B cell (primary cell): ENCODE data around the gene LPGAT1. TPM values are rescaled to one million over a fixed set of nuclear protein-coding genes. Genes with fewer than 3 reads are reported as not detected.
"Not testable (repeated sequence)": the region's sequence is repeated elsewhere in the genome, so short reads cannot be mapped to it uniquely, and the experiment has no call there.

Experiments
- ATAC-seq: fragments of 200-7000 bp; cut with Tn5 transposase; one replicate; pipeline ENCODE4 v1.10.0; 2021; ENCODE audit warnings: low read depth, mild to moderate bottlenecking, moderate number of reproducible peaks, moderate library complexity
- CTCF ChIA-PET: fragments of 350-600 bp; sonication (Branson Sonifier 250); formaldehyde crosslinking; loops from one replicate; lab custom pipeline; 2021; ENCODE audit warnings: antibody characterized with exemption, inconsistent platforms; lab: Charles Lee
- POLR2A ChIA-PET: fragments of 350-600 bp; sonication (Branson Sonifier 250); formaldehyde crosslinking; loops from one replicate; lab custom pipeline; 2021; ENCODE audit warnings: antibody characterized with exemption; lab: Charles Lee
- DNase-seq: peaks from one replicate; pipeline ENCODE4 v3.0.0; 2013
- H2AFZ ChIP-seq: 2 replicates; pipeline ENCODE4 v1.6.1; 2012; ENCODE audit warnings: mild to moderate bottlenecking, low read depth, low read length; ENCODE audit not compliant: insufficient read depth, poor library complexity, severe bottlenecking
- H3K27ac ChIP-seq, 2 donors: 1 replicate in 1 of 2; 2 replicates in 1 of 2; pipeline ENCODE4 v1.5.1; 2012 to 2013; ENCODE audit warnings: low read length in 2 of 2, mild to moderate bottlenecking in 2 of 2, moderate library complexity in 1 of 2
- H3K27me3 ChIP-seq, 4 experiments: fragments of 200-600 bp in 1 of 4; sonication (generic) in 1 of 4; replicated peaks in 1 of 4; 1 replicate in 2 of 4; 2 replicates in 2 of 4; pipeline versions ENCODE4 v1.6.1 to v1.7.0; 2013 to 2016; ENCODE audit warnings: low read length in 3 of 4, mild to moderate bottlenecking in 2 of 4, mixed read lengths in 1 of 4, moderate library complexity in 1 of 4; ENCODE audit not compliant: insufficient read depth in 4 of 4, control insufficient read depth in 3 of 4; ENCODE audit errors: control extremely low read depth in 1 of 4
- H3K36me3 ChIP-seq, 2 experiments: replicated peaks in 1 of 2; 1 replicate in 1 of 2; 2 replicates in 1 of 2; pipeline versions ENCODE4 v1.6.1 to v1.7.1; 2013; ENCODE audit warnings: low read length in 1 of 2; ENCODE audit not compliant: insufficient read depth in 2 of 2, control insufficient read depth in 1 of 2; ENCODE audit errors: control extremely low read depth in 1 of 2, extremely low read depth in 1 of 2
- H3K4me1 ChIP-seq, 2 donors: fragments of 200-600 bp in 1 of 2; sonication (generic) in 1 of 2; 1 replicate in 1 of 2; 2 replicates in 1 of 2; pipeline versions ENCODE4 v1.5.1 to v1.6.1; 2013 to 2017; ENCODE audit warnings: low read length in 2 of 2; ENCODE audit not compliant: control insufficient read depth in 2 of 2, insufficient read depth in 2 of 2
- H3K4me2 ChIP-seq: replicated peaks from 2 replicates; pipeline ENCODE3; 2012; ENCODE audit warnings: mild to moderate bottlenecking, low read depth, low read length; ENCODE audit not compliant: poor library complexity, severe bottlenecking
- H3K4me3 ChIP-seq, 5 experiments: fragments of 200-600 bp in 1 of 5; sonication (generic) in 1 of 5; 1 replicate in 3 of 5; 2 replicates in 2 of 5; pipeline versions ENCODE4 v1.5.1 to v1.7.0; 2011 to 2016; ENCODE audit warnings: low read length in 4 of 5, mild to moderate bottlenecking in 4 of 5, low read depth in 2 of 5, control low read depth in 1 of 5, moderate library complexity in 1 of 5; ENCODE audit not compliant: insufficient read depth in 1 of 5; ENCODE audit errors: control extremely low read depth in 1 of 5, extremely low read depth in 1 of 5
- H3K79me2 ChIP-seq: fragments of 200-600 bp; sonication (generic); one replicate; pipeline ENCODE4 v1.6.0; 2016; ENCODE audit warnings: low read length; ENCODE audit not compliant: control insufficient read depth, insufficient read depth
- H3K9ac ChIP-seq: fragments of 200-600 bp; sonication (generic); 2 replicates; pipeline ENCODE4 v1.6.1; 2017; ENCODE audit warnings: mild to moderate bottlenecking, low read length, moderate library complexity
- H3K9me3 ChIP-seq, 3 donors: one replicate each; pipeline versions ENCODE4 v1.6.1 to v1.7.1; 2013; ENCODE audit warnings: low read length in 2 of 3; ENCODE audit not compliant: control insufficient read depth in 2 of 3, insufficient read depth in 1 of 3; ENCODE audit errors: control extremely low read depth in 1 of 3
- H4K20me1 ChIP-seq: 2 replicates; pipeline ENCODE4 v1.6.0; 2012; ENCODE audit warnings: mild to moderate bottlenecking, low read length; ENCODE audit not compliant: insufficient read depth, control insufficient read depth, poor library complexity, severe bottlenecking
- H3K27ac Mint-ChIP-seq: one replicate; pipeline ENCODE4 v1.8.0; 2021; ENCODE audit warnings: mixed read lengths
- H3K27me3 Mint-ChIP-seq: one replicate; pipeline ENCODE4 v1.8.0; 2021; ENCODE audit warnings: mixed read lengths
- H3K4me1 Mint-ChIP-seq: one replicate; pipeline ENCODE4 v1.8.0; 2021; ENCODE audit warnings: mixed read lengths
- H3K4me3 Mint-ChIP-seq: one replicate; pipeline ENCODE4 v1.8.0; 2021; ENCODE audit warnings: mixed read lengths
- H3K9me3 Mint-ChIP-seq: one replicate; pipeline ENCODE4 v1.8.0; 2022; ENCODE audit warnings: mixed read lengths; ENCODE audit not compliant: insufficient read depth
- EZH2 ChIP-seq: IDR thresholded peaks from 2 replicates; pipeline ENCODE4 v1.6.1; 2012; ENCODE audit warnings: borderline replicate concordance, low read depth, mild to moderate bottlenecking, moderate library complexity, low read length; ENCODE audit not compliant: insufficient read depth, poor library complexity, severe bottlenecking
- WGBS: methylation state at CpG from one replicate; pipeline ENCODE4 v1.1.5; 2013; ENCODE audit warnings: missing lambda C conversion rate; ENCODE audit not compliant: insufficient coverage; 5-methylcytosine and 5-hydroxymethylcytosine counted together
- intact Hi-C: fragments of 100-400 bp; cut with micrococcal nuclease; formaldehyde crosslinking; loops from one replicate; pipeline ENCODE4 v1.10.0; 2022
- polyA plus RNA-seq: library from polyadenylated mRNA; depleted of rRNA; stranded (reverse); fragments of >200 nt; gene quantifications from 2 replicates; pipeline ENCODE4 v1.2.3, GENCODE V29; 2012
- small RNA-seq: library from RNA; depleted of rRNA; stranded (forward); fragments of <200 nt; gene quantifications from one replicate; pipeline ENCODE3, GENCODE V24; 2012; ENCODE audit warnings: low replicate concordance, low read depth; ENCODE audit not compliant: insufficient read length
- total RNA-seq, 2 donors: library from RNA; stranded (reverse); fragments of 120-200 nt in 1 of 2; gene quantifications; 1 replicate in 1 of 2; 2 replicates in 1 of 2; pipeline versions ENCODE4 v1.2.3 to v1.2.4, GENCODE V29; 2013 to 2022

LPGAT1 gene
- total and polyA plus RNA-seq, 2 donors (not counting 1 experiment from before 2014, with no cell fraction given), result 9.3 to 63.8 TPM

- WGBS, result 45% methylated on average over 5 of the region's 10 CpGs
- peaks cover 53% of the 10 kb centered on the region for H3K4me1 Mint-ChIP-seq
- no peaks in the 10 kb centered on the region for H3K27me3 ChIP-seq
- no peaks in the 10 kb centered on the region for H3K79me2 ChIP-seq
- H3K4me3 ChIP-seq, result peak overlapping the region in 1 of 5 experiments; percentile 9
- POLR2A ChIA-PET, result interaction anchor here (0.6 to 0.7 kb wide), 2 partner anchors 656 to 782 kb away, joined by 3 to 12 read pairs; no protein-coding TSS in a partner anchor
- DNase-seq, result peak; percentile 47
- no peaks in the 10 kb centered on the region for H3K27me3 Mint-ChIP-seq
- CTCF ChIA-PET, result interaction anchor here (0.6 to 7.7 kb wide), 5 partner anchors 13 to 376 kb away, joined by 3 to 155 read pairs (median 4); partner anchors contain the start of genes DTL and INTS7
- peaks cover 44 to 52% of the 10 kb centered on the region in 2 donors for H3K4me1 ChIP-seq
- no peak for TF ChIP-seq EZH2
- H3K27ac ChIP-seq, result peak overlapping the region in 1 of 2 donors; percentile 20
- peak overlapping the region; percentile 62 for H3K27ac Mint-ChIP-seq
- ATAC-seq, result peak; percentile 15
- H3K4me3 Mint-ChIP-seq, result peak overlapping the region; percentile 74
- no peak overlapping the region for H3K9ac ChIP-seq
- peaks cover 0 to 19% (median 5%) of the 10 kb centered on the region in 3 donors for H3K9me3 ChIP-seq
- no peaks in the 10 kb centered on the region for H4K20me1 ChIP-seq
- H3K9me3 Mint-ChIP-seq, result peaks cover 4% of the 10 kb centered on the region
- H2AFZ ChIP-seq, result no peak overlapping the region
- H3K36me3 ChIP-seq, result no peaks in the 10 kb centered on the region
- H3K4me2 ChIP-seq, result peak overlapping the region; percentile 45
- intact Hi-C loops, result loop anchor here (5.0 kb wide), 2 partner anchors 137 to 592 kb away; partner anchors contain the start of genes LPGAT1 and PPP2R5A
Measured at GRCh38 chr1:211695135-211695816, 135.3 kb downstream of the LPGAT1 start.

- H3K4me3 Mint-ChIP-seq, H3K36me3 ChIP-seq, H3K79me2 ChIP-seq, DNase-seq, H3K27me3 Mint-ChIP-seq, H3K4me2 ChIP-seq, H4K20me1 ChIP-seq, H3K9me3 Mint-ChIP-seq, ATAC-seq, H3K27ac Mint-ChIP-seq, H2AFZ ChIP-seq, intact Hi-C loops, H3K27me3 ChIP-seq, POLR2A ChIA-PET, H3K27ac ChIP-seq, H3K9ac ChIP-seq, H3K4me3 ChIP-seq: not testable (repeated sequence)
- CTCF ChIA-PET, result interaction anchor here (7.7 kb wide), 1 partner anchor 11 kb away, joined by 155 read pairs; no protein-coding TSS in a partner anchor
- Histone ChIP-seq H3K4me1 (peaks cover 41 to 46% of the 10 kb centered on the region in 2 donors), H3K9me3 (peaks cover 0 to 19% (median 5%) of the 10 kb centered on the region in 3 donors)
- peaks cover 49% of the 10 kb centered on the region for H3K4me1 Mint-ChIP-seq
- no CpG with 5 or more reads among the region's 5 CpGs for WGBS
Measured at GRCh38 chr1:211693911-211694310, 136.7 kb downstream of the LPGAT1 start.

Small RNAs within 50 kb of the gene (small RNA-seq; reads per million reads assigned to genes)
- not detected for gene RF00019
- gene RN7SL344P, result not detected

Other genes starting within 250 kb of the LPGAT1 start
- gene NEK2, start 155.1 kb downstream of the LPGAT1 start, total RNA-seq, result 0.32 TPM in 1 of 2 replicates, not detected in the other
- 0.09 and 0.12 TPM in 2 replicates for gene NEK2, start 155.1 kb downstream of the LPGAT1 start, polyA plus RNA-seq
- 15.9 and 19.2 TPM in 2 replicates for gene INTS7, start 204.8 kb upstream of the LPGAT1 start, total RNA-seq
- 7.5 and 8.3 TPM in 2 replicates for gene INTS7, start 204.8 kb upstream of the LPGAT1 start, polyA plus RNA-seq
- gene DTL, start 205.0 kb upstream of the LPGAT1 start, total RNA-seq, result 0.10 and 0.37 TPM in 2 replicates
- gene DTL, start 205.0 kb upstream of the LPGAT1 start, polyA plus RNA-seq, result 0.39 and 0.89 TPM in 2 replicates